OCI-LY3 (cell line): Measurements from ENCODE around the gene M1AP.

Experiments
- H2AFZ ChIP-seq: fragments of 200-600, 300-600 bp; shearing (Covaris generic); 2 replicates; pipeline ENCODE4 v1.6.0; 2014; ENCODE audit warnings: antibody characterized with exemption, low read depth, low read length
- H3K27ac ChIP-seq: fragments of 200-600, 300-600 bp; sonication (generic); 2 replicates; pipeline ENCODE4 v1.5.1; 2014; ENCODE audit warnings: mild to moderate bottlenecking, low read length, moderate library complexity, mixed read lengths
- H3K27me3 ChIP-seq: fragments of 200-600, 300-600 bp; sonication (generic); 2 replicates; pipeline ENCODE4 v1.6.1; 2014; ENCODE audit warnings: low read depth, low read length, mixed read lengths
- H3K36me3 ChIP-seq: fragments of 200-600, 300-600 bp; sonication (generic); replicated peaks from 2 replicates; pipeline ENCODE3; 2014; ENCODE audit warnings: low read depth, low read length, mixed read lengths
- H3K4me1 ChIP-seq: fragments of 300-600, 200-600 bp; sonication (generic); 2 replicates; pipeline ENCODE4 v1.6.1; 2014; ENCODE audit warnings: low read length, mixed read lengths
- H3K4me2 ChIP-seq: fragments of 200-600, 300-600 bp; sonication (generic); 2 replicates; pipeline ENCODE4 v1.6.1; 2014; ENCODE audit warnings: low read length, mixed read lengths
- H3K4me3 ChIP-seq: fragments of 300-600, 200-600 bp; sonication (generic); 2 replicates; pipeline ENCODE4 v1.5.1; 2014; ENCODE audit warnings: antibody characterized with exemption, mild to moderate bottlenecking, low read length, moderate library complexity
- H3K79me2 ChIP-seq: fragments of 300-600, 200-600 bp; shearing (Covaris generic); 2 replicates; pipeline ENCODE4 v1.6.1; 2014; ENCODE audit warnings: mild to moderate bottlenecking, low read length, mixed read lengths
- H3K9ac ChIP-seq: fragments of 300-600, 200-600 bp; shearing (Covaris generic); 2 replicates; pipeline ENCODE4 v1.6.0; 2014; ENCODE audit warnings: mild to moderate bottlenecking, low read length, moderate library complexity
- H3K9me3 ChIP-seq: fragments of 200-600, 300-600 bp; shearing (Covaris generic); 2 replicates; pipeline ENCODE4 v1.6.1; 2014; ENCODE audit warnings: low read length, mixed read lengths; ENCODE audit not compliant: insufficient read depth
- H4K20me1 ChIP-seq: fragments of 200-600, 300-600 bp; sonication (generic); 2 replicates; pipeline ENCODE4 v1.6.1; 2016; ENCODE audit warnings: low read length, mixed read lengths; ENCODE audit not compliant: insufficient read depth
- EZH2phosphoT487 ChIP-seq: fragments of 200-600 bp; shearing (Covaris generic); IDR thresholded peaks from 2 replicates; pipeline ENCODE4 v1.6.1; 2018; ENCODE audit warnings: antibody characterized with exemption, mixed run types, low read depth
- TF ChIP-seq, protein P1 (sequence below): fragments of 200-600, 300-600 bp; sonication (generic); IDR thresholded peaks from 2 replicates; pipeline ENCODE4 v1.5.1; 2014; ENCODE audit warnings: antibody characterized with exemption, low read length, low read depth

The M1AP gene

DNA sequence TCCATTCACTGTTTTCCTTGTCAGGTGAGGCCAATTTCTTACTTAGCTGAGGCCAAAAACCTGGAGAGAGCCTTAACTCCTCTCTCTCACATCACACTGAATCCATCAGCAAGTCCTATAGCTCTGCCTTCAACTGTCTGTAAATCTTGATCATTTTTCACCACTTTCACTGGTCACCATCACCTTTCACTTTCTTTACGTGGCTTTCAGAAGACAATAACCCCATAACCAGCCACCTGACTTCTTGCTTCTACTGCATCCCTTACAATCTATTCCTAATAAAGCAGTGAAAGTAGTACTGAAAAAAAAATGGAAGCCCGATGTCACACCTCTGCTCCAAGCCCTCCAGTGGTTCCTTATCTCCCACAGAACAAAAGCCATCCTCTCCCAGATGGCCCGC is 102.1 kb downstream of the M1AP start:
- no peaks in the 10 kb centered on the region for H3K27me3 ChIP-seq
- no peaks in the 10 kb centered on the region for H3K79me2 ChIP-seq
- no peak overlapping the region for H3K4me3 ChIP-seq
- no peak overlapping the region for H3K27ac ChIP-seq
- no peaks in the 10 kb centered on the region for H3K9me3 ChIP-seq
- TF ChIP-seq, protein P1, sequence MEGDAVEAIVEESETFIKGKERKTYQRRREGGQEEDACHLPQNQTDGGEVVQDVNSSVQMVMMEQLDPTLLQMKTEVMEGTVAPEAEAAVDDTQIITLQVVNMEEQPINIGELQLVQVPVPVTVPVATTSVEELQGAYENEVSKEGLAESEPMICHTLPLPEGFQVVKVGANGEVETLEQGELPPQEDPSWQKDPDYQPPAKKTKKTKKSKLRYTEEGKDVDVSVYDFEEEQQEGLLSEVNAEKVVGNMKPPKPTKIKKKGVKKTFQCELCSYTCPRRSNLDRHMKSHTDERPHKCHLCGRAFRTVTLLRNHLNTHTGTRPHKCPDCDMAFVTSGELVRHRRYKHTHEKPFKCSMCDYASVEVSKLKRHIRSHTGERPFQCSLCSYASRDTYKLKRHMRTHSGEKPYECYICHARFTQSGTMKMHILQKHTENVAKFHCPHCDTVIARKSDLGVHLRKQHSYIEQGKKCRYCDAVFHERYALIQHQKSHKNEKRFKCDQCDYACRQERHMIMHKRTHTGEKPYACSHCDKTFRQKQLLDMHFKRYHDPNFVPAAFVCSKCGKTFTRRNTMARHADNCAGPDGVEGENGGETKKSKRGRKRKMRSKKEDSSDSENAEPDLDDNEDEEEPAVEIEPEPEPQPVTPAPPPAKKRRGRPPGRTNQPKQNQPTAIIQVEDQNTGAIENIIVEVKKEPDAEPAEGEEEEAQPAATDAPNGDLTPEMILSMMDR = no peak
- H2AFZ ChIP-seq = no peak overlapping the region
- no peak overlapping the region for H3K9ac ChIP-seq
- no peaks in the 10 kb centered on the region for H4K20me1 ChIP-seq
- H3K36me3 ChIP-seq = no peaks in the 10 kb centered on the region
- no peaks in the 10 kb centered on the region for H3K4me1 ChIP-seq
- H3K4me2 ChIP-seq = no peak overlapping the region

DNA sequence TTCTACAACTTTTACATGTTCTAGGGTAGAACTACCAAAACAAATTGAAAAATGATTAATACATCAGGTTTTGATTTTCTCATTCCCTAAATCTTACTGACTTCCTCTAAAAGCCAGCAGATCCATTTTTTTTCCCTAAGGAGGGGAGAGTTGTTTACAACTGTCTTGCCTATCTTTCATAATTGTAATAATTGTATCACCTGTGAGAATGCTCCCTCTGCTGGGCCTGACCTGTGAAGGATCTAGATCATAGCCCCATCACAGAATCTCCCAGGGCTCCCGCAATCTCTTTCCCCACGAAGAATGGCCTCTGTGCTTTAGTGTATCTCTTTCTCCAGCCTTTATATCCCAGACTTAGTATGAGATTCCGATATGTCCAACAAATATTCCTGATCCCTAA is 103.5 kb downstream of the M1AP start:
- no peak overlapping the region for H3K4me2 ChIP-seq
- H2AFZ ChIP-seq = no peak overlapping the region
- no peak for TF ChIP-seq EZH2phosphoT487
- TF ChIP-seq, protein P1 = peak; percentile 40
- H3K79me2 ChIP-seq = no peaks in the 10 kb centered on the region
- no peak overlapping the region for H3K9ac ChIP-seq
- no peaks in the 10 kb centered on the region for H3K36me3 ChIP-seq
- peaks cover under 1% of the 10 kb centered on the region for H3K4me1 ChIP-seq
- H3K27ac ChIP-seq = no peak overlapping the region
- H4K20me1 ChIP-seq = no peaks in the 10 kb centered on the region
- no peaks in the 10 kb centered on the region for H3K9me3 ChIP-seq
- H3K27me3 ChIP-seq = no peaks in the 10 kb centered on the region
- H3K4me3 ChIP-seq = no peak overlapping the region

DNA sequence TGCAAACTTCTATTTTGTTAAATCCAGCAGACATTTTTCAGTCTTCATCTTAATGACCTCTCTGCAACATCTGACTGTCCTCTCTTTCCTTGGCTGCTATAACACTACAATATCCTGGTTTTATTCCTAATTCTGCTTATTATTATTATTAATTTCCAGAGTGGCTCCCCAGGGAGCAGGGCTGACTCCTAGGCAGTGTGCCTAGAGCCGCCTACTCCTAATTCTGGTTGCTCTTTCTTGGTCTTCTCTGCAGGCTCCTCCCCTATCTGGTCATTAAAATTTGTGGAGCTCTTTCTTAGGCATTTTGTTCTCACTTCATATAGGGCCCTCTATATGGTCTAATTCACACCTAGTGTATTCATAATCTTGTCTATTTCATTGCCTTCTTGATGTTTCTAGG is 105.2 kb downstream of the M1AP start:
- Histone ChIP-seq H3K4me3 (no peak overlapping the region), H3K36me3 (no peaks in the 10 kb centered on the region), H3K27me3 (no peaks in the 10 kb centered on the region), H3K27ac (no peak overlapping the region), H2AFZ (no peak overlapping the region), H3K9ac (no peak overlapping the region), H3K4me2 (no peak overlapping the region), H3K4me1 (peaks cover 14% of the 10 kb centered on the region), H4K20me1 (no peaks in the 10 kb centered on the region), H3K79me2 (no peaks in the 10 kb centered on the region), H3K9me3 (no peaks in the 10 kb centered on the region)
- TF ChIP-seq EZH2phosphoT487 = no peak
- TF ChIP-seq, protein P1 = no peak

DNA sequence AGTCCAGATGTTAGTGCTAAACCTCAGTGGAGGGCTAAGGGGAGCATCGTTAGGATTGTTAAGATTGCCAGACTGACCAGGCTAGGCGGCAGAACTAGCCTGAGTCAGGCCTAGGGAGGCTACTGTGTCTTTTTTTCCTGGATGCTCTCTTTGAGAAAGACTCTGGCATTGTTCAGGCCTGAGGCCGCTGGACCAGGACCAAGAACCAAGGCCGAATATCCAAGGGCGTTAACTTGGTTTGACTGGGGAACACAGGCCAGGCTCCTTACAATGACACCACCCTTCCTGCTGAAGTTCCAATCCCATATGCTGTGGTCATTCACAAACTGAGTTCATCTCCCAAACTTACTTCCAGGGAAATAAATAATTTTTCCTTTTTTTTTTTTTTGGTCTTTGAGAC is 107.8 kb downstream of the M1AP start:
- peaks cover 6% of the 10 kb centered on the region; the same call in 1 of the 2 replicates for H3K27me3 ChIP-seq
- no peak overlapping the region for H3K4me2 ChIP-seq
- no peak overlapping the region for H2AFZ ChIP-seq
- TF ChIP-seq, protein P1 = no peak
- TF ChIP-seq EZH2phosphoT487 = no peak
- no peak overlapping the region for H3K9ac ChIP-seq
- no peak overlapping the region for H3K27ac ChIP-seq
- H3K9me3 ChIP-seq = no peaks in the 10 kb centered on the region
- H3K4me1 ChIP-seq = peaks cover 14% of the 10 kb centered on the region
- no peaks in the 10 kb centered on the region for H3K36me3 ChIP-seq
- no peaks in the 10 kb centered on the region for H3K79me2 ChIP-seq
- H4K20me1 ChIP-seq = no peaks in the 10 kb centered on the region
- no peak overlapping the region for H3K4me3 ChIP-seq
